Measurements from ENCODE around the gene CADM2.

CADM2 gene

DNA sequence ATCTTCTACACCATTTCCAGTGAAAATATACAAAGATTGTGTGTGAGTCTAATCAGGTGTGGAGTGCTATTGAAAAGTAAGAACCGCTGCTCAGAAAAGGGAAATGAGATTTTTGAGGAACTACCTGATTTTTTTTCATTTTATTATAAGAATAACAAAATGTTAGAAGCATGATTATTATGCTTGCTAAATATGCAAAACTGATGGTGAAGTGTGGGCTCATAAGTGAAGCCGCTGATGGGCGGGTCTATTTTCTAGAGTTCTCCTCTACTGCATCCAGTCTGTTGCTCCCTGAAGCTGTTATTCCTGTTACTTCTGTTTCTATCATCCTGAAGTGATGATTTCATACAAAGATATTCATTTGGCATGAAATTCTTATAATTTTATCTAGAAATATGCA lies 612.0 kb downstream of the CADM2 start:
- Mint-ChIP-seq H3K36me3 (ENCODE audit: low read depth) (no peaks in the 10 kb centered on the region), H3K9me3 (no peaks in the 10 kb centered on the region), H3K4me1 (ENCODE audit: low read depth) (no peaks in the 10 kb centered on the region), H3K27ac (no peak overlapping the region), H3K4me3 (no peak overlapping the region), H3K27me3 (ENCODE audit: low read depth) (no peaks in the 10 kb centered on the region)

DNA sequence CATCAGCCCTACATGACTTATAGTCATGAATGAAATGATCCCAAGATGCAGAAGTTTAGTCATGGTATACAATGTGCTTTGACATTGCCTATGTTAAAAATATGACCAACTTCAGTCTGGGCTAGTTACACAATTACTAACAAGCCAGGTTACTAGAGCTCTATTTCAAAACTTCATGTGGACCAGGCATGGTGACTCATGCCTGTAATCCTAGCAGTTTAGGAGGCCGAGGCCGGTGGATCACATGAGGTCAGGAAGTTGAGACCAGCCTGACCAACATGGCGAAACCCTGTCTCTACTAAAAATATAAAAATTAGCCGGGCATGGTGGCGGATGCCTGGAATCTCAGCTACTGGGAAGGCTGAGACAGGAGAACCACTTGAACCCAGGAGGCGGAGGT lies 613.0 kb downstream of the CADM2 start:
- H3K27me3 Mint-ChIP-seq (ENCODE audit: low read depth), result no peaks in the 10 kb centered on the region
- no peak overlapping the region for H3K4me3 Mint-ChIP-seq
- H3K4me1 Mint-ChIP-seq (ENCODE audit: low read depth), result no peaks in the 10 kb centered on the region
- H3K27ac Mint-ChIP-seq, result no peak overlapping the region
- no peaks in the 10 kb centered on the region for H3K9me3 Mint-ChIP-seq
- H3K36me3 Mint-ChIP-seq (ENCODE audit: low read depth), result no peaks in the 10 kb centered on the region

DNA sequence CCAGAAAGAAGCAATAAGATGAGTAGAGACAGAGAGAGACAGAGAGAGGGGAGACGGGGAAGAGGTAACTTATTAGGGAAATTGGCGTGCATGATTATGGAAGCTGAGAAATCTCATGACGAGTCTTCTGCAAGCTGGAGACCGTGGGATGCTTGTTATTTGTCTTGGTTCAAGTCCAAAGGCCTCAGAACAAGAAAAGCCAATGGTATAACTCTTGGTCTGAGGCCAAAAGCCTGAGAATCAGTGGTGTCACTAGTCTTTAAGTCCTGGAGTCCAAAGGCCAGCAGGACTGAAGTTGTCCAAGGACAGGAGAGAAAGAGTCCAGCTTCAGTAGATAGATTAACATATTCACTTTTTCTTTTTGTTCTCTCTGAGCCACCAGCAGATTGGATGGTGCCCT lies 613.6 kb downstream of the CADM2 start:
- no peaks in the 10 kb centered on the region for H3K27me3 Mint-ChIP-seq (ENCODE audit: low read depth)
- no peaks in the 10 kb centered on the region for H3K4me1 Mint-ChIP-seq (ENCODE audit: low read depth)
- H3K4me3 Mint-ChIP-seq, result no peak overlapping the region
- no peaks in the 10 kb centered on the region for H3K36me3 Mint-ChIP-seq (ENCODE audit: low read depth)
- H3K9me3 Mint-ChIP-seq, result no peaks in the 10 kb centered on the region
- H3K27ac Mint-ChIP-seq, result no peak overlapping the region

DNA sequence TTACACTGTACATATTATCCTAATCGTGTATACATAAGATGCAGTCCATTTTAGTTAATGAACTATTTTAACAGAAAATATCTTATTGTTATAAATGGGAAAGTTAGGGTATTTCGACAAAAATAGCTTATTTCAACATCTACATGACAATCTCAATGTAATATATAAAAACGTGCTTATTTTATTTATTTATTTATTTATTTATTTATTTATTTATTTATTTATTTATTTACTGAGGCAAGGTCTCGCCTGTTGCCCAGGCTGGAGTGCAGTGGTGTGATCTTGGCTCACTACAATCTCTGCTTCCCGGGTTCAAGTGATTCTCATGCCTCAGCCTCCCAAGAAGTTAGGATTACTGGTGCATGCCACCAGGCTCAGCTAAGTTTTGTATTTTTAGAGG lies 614.2 kb downstream of the CADM2 start:
- no peak overlapping the region for H3K4me3 Mint-ChIP-seq
- no peak overlapping the region for H3K27ac Mint-ChIP-seq
- H3K27me3 Mint-ChIP-seq (ENCODE audit: low read depth), result no peaks in the 10 kb centered on the region
- no peaks in the 10 kb centered on the region for H3K36me3 Mint-ChIP-seq (ENCODE audit: low read depth)
- H3K9me3 Mint-ChIP-seq, result no peaks in the 10 kb centered on the region
- H3K4me1 Mint-ChIP-seq (ENCODE audit: low read depth), result no peaks in the 10 kb centered on the region

DNA sequence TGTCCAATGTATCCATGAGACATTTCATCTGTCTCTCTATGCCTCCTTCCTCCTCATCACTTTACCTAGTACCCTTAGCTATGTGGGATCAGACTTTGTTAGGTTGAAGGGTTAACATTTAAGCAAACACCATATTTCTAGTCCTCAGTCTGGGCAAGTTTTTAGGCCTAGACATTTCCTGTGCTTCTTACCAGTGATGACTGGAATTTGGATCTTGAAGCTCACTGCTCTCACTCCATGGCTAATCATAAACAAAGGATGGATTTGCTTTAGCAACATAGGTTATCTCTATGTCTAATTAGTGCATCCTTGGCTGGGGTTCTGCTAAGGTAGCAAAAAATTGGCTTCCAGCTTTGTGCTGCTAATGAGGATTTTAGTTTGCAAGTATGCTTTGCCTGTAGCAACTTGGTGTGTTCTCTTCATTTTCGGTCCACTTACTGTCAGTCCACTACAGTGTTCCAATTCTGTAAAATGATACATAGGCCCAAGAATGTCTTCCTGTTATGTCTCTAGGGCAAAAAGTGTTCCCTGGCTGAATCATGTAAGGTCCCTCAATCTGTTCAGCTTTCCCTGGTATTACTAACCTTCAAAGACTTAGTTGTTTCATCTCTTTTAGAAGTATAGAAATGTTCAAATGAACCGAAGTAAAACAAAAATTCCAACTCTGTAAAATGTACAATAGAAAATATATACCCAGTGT lies 615.4 kb downstream of the CADM2 start:
- Mint-ChIP-seq H3K27me3 (ENCODE audit: low read depth) (no peaks in the 10 kb centered on the region), H3K36me3 (ENCODE audit: low read depth) (no peaks in the 10 kb centered on the region), H3K27ac (no peak overlapping the region), H3K9me3 (no peaks in the 10 kb centered on the region), H3K4me3 (no peak overlapping the region), H3K4me1 (ENCODE audit: low read depth) (no peaks in the 10 kb centered on the region)

DNA sequence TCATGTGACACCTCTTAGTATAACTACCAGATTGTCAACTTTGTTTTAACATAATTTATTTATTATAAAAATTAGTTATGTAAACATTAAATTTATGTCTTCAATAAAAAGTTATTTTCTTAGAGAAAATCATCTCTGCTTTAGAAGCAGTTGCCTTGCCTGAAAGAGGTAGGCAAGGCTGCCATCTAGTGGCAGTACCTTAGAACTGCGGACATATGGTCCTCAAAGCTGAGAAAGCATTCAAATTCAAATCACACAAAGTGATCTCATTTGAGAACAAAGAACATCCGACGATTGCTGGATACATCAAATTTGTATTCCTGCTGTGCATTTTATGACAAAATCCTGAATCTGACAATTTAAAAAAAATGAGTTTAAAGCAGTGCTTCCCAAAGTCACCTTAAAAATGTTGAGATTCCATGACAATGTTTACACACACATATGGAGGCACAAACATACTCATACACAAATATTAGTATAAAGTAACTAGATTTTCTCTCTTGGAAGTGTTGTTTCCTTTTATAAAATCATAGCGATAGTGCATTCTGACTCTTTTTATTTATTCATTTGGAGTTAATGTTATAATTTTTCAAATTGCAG lies 617.4 kb downstream of the CADM2 start:
- Mint-ChIP-seq H3K4me1 (ENCODE audit: low read depth) (no peaks in the 10 kb centered on the region), H3K4me3 (no peak overlapping the region), H3K36me3 (ENCODE audit: low read depth) (no peaks in the 10 kb centered on the region), H3K27ac (no peak overlapping the region), H3K9me3 (no peaks in the 10 kb centered on the region), H3K27me3 (ENCODE audit: low read depth) (no peaks in the 10 kb centered on the region)

DNA sequence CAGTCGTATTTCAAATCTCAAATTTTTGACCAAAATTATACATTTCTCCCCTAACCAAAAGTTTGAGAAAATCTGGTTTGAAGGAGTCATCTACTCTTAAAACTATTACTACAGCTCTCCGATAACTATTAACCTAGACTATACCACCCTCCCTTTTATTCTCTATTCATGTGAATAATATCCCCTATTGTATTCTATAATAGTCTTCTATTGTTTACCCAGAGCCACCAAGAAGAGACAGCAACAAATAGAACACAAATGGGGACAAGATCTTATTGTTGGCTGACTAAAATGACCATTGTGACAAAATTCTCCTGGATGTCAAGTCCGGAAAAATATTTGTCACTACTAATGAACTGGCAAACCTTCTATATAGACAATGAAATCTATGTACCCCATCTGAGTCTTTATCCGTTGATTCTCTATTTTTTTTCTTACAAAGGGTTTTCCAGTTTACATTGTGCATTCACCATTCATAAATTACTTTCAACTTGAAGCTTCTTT lies 618.0 kb downstream of the CADM2 start:
- no peaks in the 10 kb centered on the region for H3K4me1 Mint-ChIP-seq (ENCODE audit: low read depth)
- no peak overlapping the region for H3K4me3 Mint-ChIP-seq
- H3K36me3 Mint-ChIP-seq (ENCODE audit: low read depth), result no peaks in the 10 kb centered on the region
- no peaks in the 10 kb centered on the region for H3K9me3 Mint-ChIP-seq
- H3K27me3 Mint-ChIP-seq (ENCODE audit: low read depth), result no peaks in the 10 kb centered on the region
- no peak overlapping the region for H3K27ac Mint-ChIP-seq

DNA sequence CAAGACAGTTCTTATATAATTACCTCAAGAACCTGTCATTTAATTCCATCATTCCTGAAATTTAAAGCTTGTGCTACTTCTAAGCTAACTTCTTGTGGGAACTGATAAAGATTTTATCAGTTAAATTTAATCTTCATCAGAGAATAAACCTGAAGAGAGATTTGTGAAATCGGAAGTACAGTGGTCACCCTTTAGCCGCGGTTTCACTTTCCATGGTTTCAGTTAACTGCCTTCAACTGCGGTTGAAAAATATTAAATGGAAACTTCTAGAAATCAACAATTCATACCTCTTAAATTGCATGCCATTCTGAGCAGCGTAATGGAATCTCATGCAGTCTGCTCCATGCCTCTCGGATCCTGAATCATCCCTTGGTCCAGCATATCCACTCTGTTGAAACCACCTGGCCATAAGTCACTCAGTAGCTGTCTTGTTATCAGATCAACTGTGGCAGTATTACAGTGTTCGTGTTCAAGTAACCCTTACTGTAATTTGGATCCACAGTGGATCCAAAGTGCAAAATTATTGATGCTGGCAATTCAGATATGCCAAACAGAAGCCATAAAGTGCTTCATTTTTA lies 626.1 kb downstream of the CADM2 start:
- H3K9me3 Mint-ChIP-seq, result no peaks in the 10 kb centered on the region
- H3K4me1 Mint-ChIP-seq (ENCODE audit: low read depth), result no peaks in the 10 kb centered on the region
- no peak overlapping the region for H3K27ac Mint-ChIP-seq
- H3K4me3 Mint-ChIP-seq, result no peak overlapping the region
- H3K36me3 Mint-ChIP-seq (ENCODE audit: low read depth), result no peaks in the 10 kb centered on the region
- no peaks in the 10 kb centered on the region for H3K27me3 Mint-ChIP-seq (ENCODE audit: low read depth)

DNA sequence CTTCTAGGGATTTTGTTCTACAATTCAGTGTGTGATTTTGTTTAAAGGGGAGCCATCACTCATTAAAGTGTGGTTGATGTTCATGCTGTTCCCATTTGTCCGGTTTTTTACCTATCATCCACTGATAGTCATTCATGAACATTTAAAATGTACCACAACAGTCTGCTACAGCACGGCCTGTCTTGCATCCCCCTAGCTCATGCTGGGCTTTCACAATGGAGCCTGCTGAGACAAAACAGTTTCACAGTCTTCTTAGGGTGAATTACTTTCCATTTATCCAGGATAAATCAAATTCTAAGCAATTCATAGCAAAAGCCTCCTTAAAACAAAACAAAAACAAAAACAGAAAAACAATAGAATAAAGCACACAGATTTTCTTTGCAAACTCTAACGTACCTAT lies 627.2 kb downstream of the CADM2 start:
- no peaks in the 10 kb centered on the region for H3K9me3 Mint-ChIP-seq
- H3K27me3 Mint-ChIP-seq (ENCODE audit: low read depth), result no peaks in the 10 kb centered on the region
- no peaks in the 10 kb centered on the region for H3K36me3 Mint-ChIP-seq (ENCODE audit: low read depth)
- H3K4me1 Mint-ChIP-seq (ENCODE audit: low read depth), result no peaks in the 10 kb centered on the region
- no peak overlapping the region for H3K4me3 Mint-ChIP-seq
- no peak overlapping the region for H3K27ac Mint-ChIP-seq

DNA sequence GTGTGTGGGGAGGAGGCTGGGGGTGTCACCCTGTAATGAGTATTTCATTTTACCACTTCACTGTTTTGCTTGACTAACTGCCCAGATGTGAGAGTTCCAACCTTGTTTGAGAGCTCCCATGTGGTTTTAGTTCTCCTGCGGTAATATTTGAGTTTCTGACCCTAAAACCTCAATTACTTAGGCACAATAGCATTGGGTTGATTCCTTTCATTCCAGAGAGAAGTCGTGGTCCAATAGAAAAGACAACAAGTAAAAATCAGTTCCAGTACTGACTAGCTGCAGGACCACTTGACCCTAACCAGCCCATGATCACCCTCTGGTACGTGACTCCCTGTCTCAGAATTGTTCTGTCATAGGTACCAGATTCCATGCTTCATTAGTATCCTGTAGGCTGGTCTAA lies 630.4 kb downstream of the CADM2 start:
- no peak overlapping the region for H3K4me3 Mint-ChIP-seq
- no peak overlapping the region for H3K27ac Mint-ChIP-seq
- no peaks in the 10 kb centered on the region for H3K36me3 Mint-ChIP-seq (ENCODE audit: low read depth)
- H3K9me3 Mint-ChIP-seq, result no peaks in the 10 kb centered on the region
- H3K27me3 Mint-ChIP-seq (ENCODE audit: low read depth), result no peaks in the 10 kb centered on the region
- no peaks in the 10 kb centered on the region for H3K4me1 Mint-ChIP-seq (ENCODE audit: low read depth)

DNA sequence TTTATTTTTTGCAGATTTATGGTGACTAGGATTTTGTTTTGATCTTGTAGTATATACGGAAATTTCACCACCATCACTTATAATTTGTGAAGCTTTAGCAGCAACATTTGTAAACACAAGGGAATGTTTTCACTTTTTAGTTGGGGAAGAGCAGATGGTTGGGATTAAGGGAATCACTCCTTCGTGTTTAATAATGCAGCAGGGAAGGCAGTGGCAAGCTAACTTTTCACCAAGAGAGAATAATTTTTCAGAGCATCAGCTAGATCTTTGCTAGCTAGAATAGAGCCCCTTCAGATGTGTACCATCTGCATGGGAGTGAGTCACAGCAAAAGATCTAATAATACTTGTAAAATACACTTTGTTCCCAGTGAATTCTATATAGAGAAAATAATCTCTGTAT lies 632.7 kb downstream of the CADM2 start:
- Mint-ChIP-seq H3K4me1 (ENCODE audit: low read depth) (no peaks in the 10 kb centered on the region), H3K27me3 (ENCODE audit: low read depth) (no peaks in the 10 kb centered on the region), H3K27ac (no peak overlapping the region), H3K4me3 (no peak overlapping the region), H3K9me3 (no peaks in the 10 kb centered on the region), H3K36me3 (ENCODE audit: low read depth) (no peaks in the 10 kb centered on the region)

DNA sequence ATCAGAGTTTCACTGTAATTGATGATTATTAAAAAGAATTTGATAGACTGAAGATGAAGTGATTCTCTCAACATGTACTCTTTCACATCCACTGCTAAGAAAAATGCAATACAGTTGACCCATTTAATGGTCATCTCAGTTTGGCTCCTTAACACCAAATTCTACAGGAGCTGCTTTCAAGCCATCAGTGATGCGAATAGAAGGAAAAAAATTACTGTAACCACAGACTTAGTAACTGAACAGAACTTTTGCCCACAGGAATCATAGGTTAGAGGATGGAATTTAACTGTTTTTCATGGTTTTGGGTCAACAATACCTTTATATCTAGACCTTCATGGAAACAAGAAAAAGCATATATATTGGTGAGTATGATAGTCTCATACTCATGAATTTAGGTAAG lies 633.5 kb downstream of the CADM2 start:
- Mint-ChIP-seq H3K9me3 (no peaks in the 10 kb centered on the region), H3K4me1 (ENCODE audit: low read depth) (no peaks in the 10 kb centered on the region), H3K27me3 (ENCODE audit: low read depth) (no peaks in the 10 kb centered on the region), H3K4me3 (no peak overlapping the region), H3K36me3 (ENCODE audit: low read depth) (no peaks in the 10 kb centered on the region), H3K27ac (no peak overlapping the region)

DNA sequence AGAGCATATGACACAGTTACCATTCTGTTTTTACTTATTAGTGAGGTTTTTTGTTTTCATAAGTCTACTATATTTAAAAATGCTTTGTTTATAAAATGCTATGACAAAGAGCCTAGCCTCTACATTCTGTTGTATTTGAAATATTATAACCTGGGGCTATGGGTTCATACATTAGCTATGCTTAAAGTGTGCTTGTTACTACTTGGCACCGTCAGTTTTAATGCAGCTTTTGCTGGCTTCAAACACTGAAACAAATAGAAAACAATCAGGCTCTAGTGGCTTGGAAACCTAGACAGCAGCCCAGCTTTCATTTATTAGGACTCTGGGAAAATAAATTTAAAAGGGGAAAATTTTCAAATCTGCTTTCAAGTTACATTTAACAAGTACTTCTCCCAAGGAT lies 635.9 kb downstream of the CADM2 start:
- no peaks in the 10 kb centered on the region for H3K4me1 Mint-ChIP-seq (ENCODE audit: low read depth)
- no peaks in the 10 kb centered on the region for H3K27me3 Mint-ChIP-seq (ENCODE audit: low read depth)
- H3K4me3 Mint-ChIP-seq, result no peak overlapping the region
- H3K27ac Mint-ChIP-seq, result no peak overlapping the region
- no peaks in the 10 kb centered on the region for H3K9me3 Mint-ChIP-seq
- no peaks in the 10 kb centered on the region for H3K36me3 Mint-ChIP-seq (ENCODE audit: low read depth)

DNA sequence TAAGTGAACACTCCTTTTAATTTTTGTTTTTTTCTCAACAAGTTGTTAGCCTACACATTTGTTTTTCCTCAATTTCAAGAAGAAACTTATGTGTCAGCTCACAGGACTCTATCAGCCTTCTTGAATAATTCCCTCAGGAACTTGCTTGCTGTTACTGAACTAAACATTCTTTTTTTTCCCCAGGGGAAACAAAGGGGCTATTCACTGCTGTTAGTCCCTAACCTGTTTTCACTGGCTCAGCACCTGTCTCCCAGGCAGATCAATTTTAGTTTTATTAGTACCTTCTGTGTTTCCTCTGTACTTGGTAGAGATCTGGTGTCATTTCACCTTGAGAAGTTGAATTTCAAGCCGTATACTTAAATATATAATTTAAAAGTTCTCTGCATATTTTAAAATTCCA lies 644.6 kb downstream of the CADM2 start:
- no peaks in the 10 kb centered on the region for H3K36me3 Mint-ChIP-seq (ENCODE audit: low read depth)
- no peaks in the 10 kb centered on the region for H3K27me3 Mint-ChIP-seq (ENCODE audit: low read depth)
- H3K4me3 Mint-ChIP-seq, result no peak overlapping the region
- no peaks in the 10 kb centered on the region for H3K9me3 Mint-ChIP-seq
- H3K4me1 Mint-ChIP-seq (ENCODE audit: low read depth), result no peaks in the 10 kb centered on the region
- H3K27ac Mint-ChIP-seq, result no peak overlapping the region

DNA sequence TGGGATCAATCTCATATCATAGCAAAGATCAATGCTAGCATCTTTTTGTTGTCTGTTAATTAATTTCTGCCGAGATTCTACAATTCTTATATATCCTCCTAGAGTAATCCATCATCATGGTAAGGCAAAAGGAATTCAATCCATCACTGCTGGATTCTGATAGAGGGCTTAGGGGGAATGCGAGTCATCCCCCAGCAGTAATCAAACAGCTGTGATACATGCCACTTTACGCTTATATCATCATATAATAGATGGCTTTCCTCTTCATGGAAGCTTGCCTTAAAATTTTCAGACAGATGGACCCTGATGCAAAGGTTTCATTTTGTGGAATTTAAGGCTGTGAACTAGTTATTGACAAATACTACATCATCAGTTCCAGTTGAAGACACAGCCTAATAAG lies 645.9 kb downstream of the CADM2 start:
- no peak overlapping the region for H3K4me3 Mint-ChIP-seq
- no peaks in the 10 kb centered on the region for H3K4me1 Mint-ChIP-seq (ENCODE audit: low read depth)
- H3K36me3 Mint-ChIP-seq (ENCODE audit: low read depth), result no peaks in the 10 kb centered on the region
- H3K27me3 Mint-ChIP-seq (ENCODE audit: low read depth), result no peaks in the 10 kb centered on the region
- no peaks in the 10 kb centered on the region for H3K9me3 Mint-ChIP-seq
- no peak overlapping the region for H3K27ac Mint-ChIP-seq
